OCI-M2 (cell line): ENCODE data around the gene FKBP3.

ENCODE experiments used
- DNase-seq: peaks from one replicate; lab custom pipeline; 2025; ENCODE audit not compliant: unreplicated experiment; lab: John Stamatoyannopoulos, UW

Gene FKBP3

GRCh38 chr14:45065956-45066355 is 68.3 kb downstream of the FKBP3 start:
- no peak for DNase-seq
